RWPE2 (cell line): ENCODE results near the gene ZNF614.
"Not testable (repeated sequence)": the region's sequence is repeated elsewhere in the genome, so short reads cannot be mapped to it uniquely, and the experiment has no call there.

Experiments
- ATAC-seq: fragments of 200-7000 bp; cut with Tn5 transposase; 3 replicates; pipeline ENCODE4 v1.9.1; 2021; ENCODE audit warnings: low read depth
- DNase-seq: peaks from one replicate; pipeline ENCODE4 v3.0.0-alpha.2; 2020; ENCODE audit warnings: low spot score
- H3K27ac ChIP-seq: fragments of 450-650 bp; 2 replicates; pipeline ENCODE4 v1.5.1; 2017; ENCODE audit warnings: mild to moderate bottlenecking; ENCODE audit not compliant: poor library complexity, severe bottlenecking
- H3K27me3 ChIP-seq: fragments of 250-450 bp; sonication (Bioruptor Pico); 2 replicates; pipeline ENCODE4 v1.5.1; 2021; ENCODE audit warnings: mild to moderate bottlenecking, moderate library complexity; ENCODE audit not compliant: insufficient read depth, poor library complexity, severe bottlenecking
- H3K36me3 ChIP-seq: fragments of 250-450 bp; sonication (Bioruptor Pico); 2 replicates; pipeline ENCODE4 v1.5.1; 2020; ENCODE audit warnings: low read depth, mild to moderate bottlenecking, moderate library complexity
- H3K4me1 ChIP-seq: fragments of 250-450 bp; sonication (Bioruptor Pico); 2 replicates; pipeline ENCODE4 v1.5.1; 2021; ENCODE audit warnings: mild to moderate bottlenecking, moderate library complexity; ENCODE audit not compliant: insufficient read depth, poor library complexity, severe bottlenecking
- H3K4me3 ChIP-seq: fragments of 250-450 bp; sonication (Bioruptor Pico); 2 replicates; pipeline ENCODE4 v1.5.1; 2021; ENCODE audit warnings: mild to moderate bottlenecking, moderate library complexity; ENCODE audit not compliant: severe bottlenecking
- H3K9me3 ChIP-seq: fragments of 250-450 bp; sonication (Bioruptor Pico); 2 replicates; pipeline ENCODE4 v1.5.1; 2021; ENCODE audit warnings: mild to moderate bottlenecking, moderate library complexity; ENCODE audit not compliant: severe bottlenecking
- CTCF ChIP-seq: fragments of 450-650 bp; IDR thresholded peaks from one replicate; pipeline ENCODE4 v1.5.1; 2017; ENCODE audit warnings: mild to moderate bottlenecking, moderate library complexity; ENCODE audit not compliant: poor library complexity, severe bottlenecking

Gene ZNF614

DNA sequence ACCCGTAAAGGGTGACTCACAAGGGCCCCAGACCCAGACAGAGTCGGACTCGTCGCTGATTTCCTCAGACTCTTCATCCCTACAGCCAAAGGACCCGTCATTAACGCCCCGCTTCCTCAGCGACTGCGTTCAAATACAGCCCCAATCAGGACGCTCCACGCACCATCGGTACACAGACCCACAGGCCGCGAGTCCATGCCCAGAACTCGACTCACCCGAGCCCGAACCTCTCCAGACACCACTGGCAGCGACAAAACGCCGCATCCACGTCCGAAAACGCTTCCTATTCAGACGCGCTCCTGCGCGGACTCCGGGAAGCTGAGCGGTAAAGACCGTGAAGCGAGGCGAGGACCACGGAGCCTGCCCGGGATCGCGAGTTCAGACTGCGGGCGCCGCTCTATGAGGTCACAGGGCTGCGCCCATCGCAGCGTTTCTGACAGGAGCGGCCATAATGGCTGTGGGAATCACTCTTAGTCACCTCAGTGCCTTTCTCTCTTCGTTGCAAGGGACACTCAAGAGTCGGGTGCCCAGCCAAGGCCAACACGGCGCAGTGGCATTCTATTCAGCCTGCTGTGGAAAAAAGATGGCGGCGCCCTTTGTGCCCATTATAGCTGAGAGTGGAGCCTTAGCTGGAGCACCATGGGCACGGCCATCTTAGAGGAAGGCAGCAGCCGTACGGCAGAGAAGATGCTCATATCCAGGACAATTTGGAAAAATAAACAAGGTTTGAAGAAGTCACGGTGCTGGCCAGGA is at the start of gene ZNF614:
Gene ZNF614 (minus strand): TSS at position 353 of the 753 bp plus-strand sequence. CDS start 2,634 bp downstream, outside the sequence.
- DNase-seq (peak; percentile 80), ATAC-seq (peak; percentile 91)
- H3K4me1 ChIP-seq: peaks cover 15% of the 10 kb centered on the region
- peaks cover 4% of the 10 kb centered on the region for H3K9me3 ChIP-seq
- peak within 1 kb of the TSS; percentile 65 for H3K27ac ChIP-seq
- H3K27me3 ChIP-seq: no peaks in the 10 kb centered on the region
- TF ChIP-seq CTCF: no peak
- peaks cover 58% of the 10 kb centered on the region for H3K36me3 ChIP-seq
- H3K4me3 ChIP-seq: peak within 1 kb of the TSS; percentile 82

DNA sequence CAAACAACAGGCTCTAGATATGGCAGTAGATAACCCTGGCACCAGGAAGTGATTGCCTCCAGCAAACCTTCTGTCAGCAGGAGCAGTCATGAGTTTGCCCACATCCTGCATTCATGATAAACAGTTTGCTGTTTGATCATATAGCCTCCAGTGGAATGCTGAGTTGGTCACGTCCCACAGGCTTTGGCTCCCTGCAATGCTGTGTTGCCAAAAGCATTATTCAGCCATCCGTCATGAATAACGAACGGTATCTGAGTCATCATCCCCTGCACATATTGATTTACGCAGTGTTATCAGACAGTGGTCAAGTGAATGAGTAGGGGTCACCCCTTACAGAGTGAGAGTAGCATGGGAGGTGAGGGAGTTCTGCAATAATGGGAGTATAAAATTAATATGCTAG is 42.3 kb upstream of the ZNF614 start:
- Histone ChIP-seq H3K27me3 (no peaks in the 10 kb centered on the region), H3K4me1 (no peaks in the 10 kb centered on the region), H3K4me3 (no peak overlapping the region), H3K36me3 (peaks cover 99% of the 10 kb centered on the region), H3K9me3 (peaks cover 59% of the 10 kb centered on the region), H3K27ac (no peak overlapping the region)
- no peak for DNase-seq
- ATAC-seq: no peak
- TF ChIP-seq CTCF: no peak

DNA sequence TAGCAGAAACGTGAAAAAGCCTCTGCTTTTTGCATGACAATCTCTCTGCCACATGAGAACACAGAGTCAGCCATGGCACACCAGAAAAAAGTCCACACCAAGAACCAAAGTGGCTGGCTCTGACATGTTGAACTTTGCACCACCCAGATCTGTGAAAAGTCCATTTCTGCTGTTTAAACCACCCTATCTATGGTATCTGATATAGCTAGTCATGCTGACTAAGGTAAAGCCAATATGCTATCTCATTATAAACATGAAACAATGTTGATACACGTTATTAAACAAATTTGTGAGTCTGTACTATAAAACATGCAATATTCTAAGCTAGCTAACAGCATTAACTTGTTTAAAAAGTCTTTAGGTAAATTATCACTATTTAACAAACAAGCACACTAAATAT is 41.5 kb upstream of the ZNF614 start:
- ATAC-seq (no peak), DNase-seq (no peak)
- no peak for TF ChIP-seq CTCF
- Histone ChIP-seq H3K4me1 (no peaks in the 10 kb centered on the region), H3K27ac (no peak overlapping the region), H3K9me3 (peaks cover 67% of the 10 kb centered on the region), H3K36me3 (peaks cover 99% of the 10 kb centered on the region), H3K27me3 (no peaks in the 10 kb centered on the region), H3K4me3 (no peak overlapping the region)

- Histone ChIP-seq H3K9me3 (peaks cover 64% of the 10 kb centered on the region), H3K27ac (no peak overlapping the region), H3K4me1 (no peaks in the 10 kb centered on the region), H3K27me3 (no peaks in the 10 kb centered on the region), H3K36me3 (peaks cover 75% of the 10 kb centered on the region), H3K4me3 (no peak overlapping the region)
- no peak for TF ChIP-seq CTCF
- DNase-seq: no peak
- no peak for ATAC-seq
These were observed 38.2 kb upstream of the ZNF614 start for GRCh38 chr19:52066258-52066863.

- H3K9me3 ChIP-seq: peaks cover 58% of the 10 kb centered on the region
- H3K36me3 ChIP-seq: peaks cover 65% of the 10 kb centered on the region
- H3K27ac ChIP-seq: no peak overlapping the region
- no peak for ATAC-seq
- no peaks in the 10 kb centered on the region for H3K4me1 ChIP-seq
- no peak overlapping the region for H3K4me3 ChIP-seq
- no peak for DNase-seq
- no peaks in the 10 kb centered on the region for H3K27me3 ChIP-seq
- no peak for TF ChIP-seq CTCF
These were observed 37.2 kb upstream of the ZNF614 start for GRCh38 chr19:52065399-52065798.

DNA sequence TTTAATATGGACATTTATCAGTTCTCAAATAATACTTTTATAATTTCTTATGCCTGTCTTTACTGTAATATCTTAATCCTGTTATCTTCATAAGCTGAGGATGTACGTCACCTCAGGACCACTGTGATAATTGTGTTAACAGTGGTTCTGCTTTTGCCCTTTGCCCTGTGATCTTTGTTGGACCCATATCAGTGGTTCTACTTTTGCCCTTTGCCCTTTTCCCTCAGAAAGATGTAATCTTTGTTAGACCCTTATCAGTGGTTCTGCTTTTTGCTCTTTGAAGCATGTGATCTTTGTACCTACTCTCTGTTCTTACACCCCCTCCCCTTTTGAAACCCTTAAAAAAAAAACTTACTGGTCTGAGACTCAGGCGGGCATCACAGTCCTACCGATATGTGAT is 28.3 kb upstream of the ZNF614 start:
- H3K4me1 ChIP-seq, DNase-seq, ATAC-seq, H3K9me3 ChIP-seq, H3K4me3 ChIP-seq, H3K27ac ChIP-seq, H3K27me3 ChIP-seq, H3K36me3 ChIP-seq: not testable (repeated sequence)

DNA sequence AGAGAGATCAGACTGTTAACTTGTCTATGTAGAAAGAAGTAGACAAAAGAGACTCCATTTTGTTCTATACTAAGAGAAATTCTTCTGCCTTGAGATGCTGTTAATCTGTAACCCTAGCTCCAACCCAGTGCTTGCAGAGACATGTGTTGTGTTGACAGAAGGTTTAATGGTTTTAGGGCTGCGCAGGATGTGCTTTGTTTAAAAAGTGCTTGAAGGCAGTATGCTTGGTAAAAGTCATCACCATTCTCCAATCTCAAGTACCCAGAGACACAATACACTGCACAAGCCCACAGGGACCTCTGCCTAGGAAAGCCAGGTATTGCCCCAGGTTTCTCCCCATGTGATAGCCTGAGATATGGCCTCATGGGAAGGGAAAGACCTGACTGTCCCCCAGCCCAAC is 23.6 kb upstream of the ZNF614 start:
- DNase-seq, ATAC-seq, H3K27ac ChIP-seq, H3K36me3 ChIP-seq, H3K27me3 ChIP-seq, H3K4me1 ChIP-seq, H3K9me3 ChIP-seq, H3K4me3 ChIP-seq: not testable (repeated sequence)
